ENCODE data around the gene TFCP2L1.
A peak's percentile ranks its signal among the peaks of the same experiment; 100 is the strongest.

TFCP2L1 gene

GRCh38 chr2:121255358-121255757 is 29.6 kb downstream of the TFCP2L1 start:
- no peak for TF ChIP-seq CTCF (IDR thresholded peaks at IDR 0.05; ENCODE audit: low read depth, low read length)
- no peak overlapping the region for H3K4me3 ChIP-seq (replicated peaks in 1 of 2; ENCODE audit: low read depth in 2 of 2, low read length in 2 of 2)
- no peak for DNase-seq (ENCODE audit: low read depth in 2 of 2)

GRCh38 chr2:121254748-121255147 is 30.3 kb downstream of the TFCP2L1 start:
- DNase-seq (ENCODE audit: low read depth in 2 of 2), result no peak
- no peak overlapping the region for H3K4me3 ChIP-seq (replicated peaks in 1 of 2; ENCODE audit: low read depth in 2 of 2, low read length in 2 of 2)
- TF ChIP-seq CTCF (IDR thresholded peaks at IDR 0.05; ENCODE audit: low read depth, low read length), result no peak

GRCh38 chr2:121253674-121254240 is 31.2 kb downstream of the TFCP2L1 start:
- no peak for DNase-seq (ENCODE audit: low read depth in 2 of 2)
- TF ChIP-seq CTCF (IDR thresholded peaks at IDR 0.05; ENCODE audit: low read depth, low read length), result no peak

GRCh38 chr2:121253021-121253673 is 31.9 kb downstream of the TFCP2L1 start:
- no peak for DNase-seq (ENCODE audit: low read depth in 2 of 2)
- no peak overlapping the region for H3K4me3 ChIP-seq (replicated peaks in 1 of 2; ENCODE audit: low read depth in 2 of 2, low read length in 2 of 2)
- TF ChIP-seq CTCF (IDR thresholded peaks at IDR 0.05; ENCODE audit: low read depth, low read length), result no peak

More at GRCh38 chr2:121253674-121254240, 31.2 kb downstream of the TFCP2L1 start:
- no peak overlapping the region for H3K4me3 ChIP-seq (replicated peaks in 1 of 2; ENCODE audit: low read depth in 2 of 2, low read length in 2 of 2)

- peak in 1 of 2 donors; percentile 3 for DNase-seq (ENCODE audit: low read depth in 2 of 2)
- TF ChIP-seq CTCF (IDR thresholded peaks at IDR 0.05; ENCODE audit: low read depth, low read length), result no peak
- H3K4me3 ChIP-seq (replicated peaks in 1 of 2; ENCODE audit: low read depth in 2 of 2, low read length in 2 of 2), result no peak overlapping the region
These were observed 33.5 kb downstream of the TFCP2L1 start for GRCh38 chr2:121251497-121251896.

- DNase-seq (ENCODE audit: low read depth in 2 of 2), result no peak
- no peak for TF ChIP-seq CTCF (IDR thresholded peaks at IDR 0.05; ENCODE audit: low read depth, low read length)
These were observed 36.1 kb downstream of the TFCP2L1 start for GRCh38 chr2:121248766-121249343.

More at GRCh38 chr2:121248766-121249343, 36.1 kb downstream of the TFCP2L1 start:
- H3K4me3 ChIP-seq (replicated peaks in 1 of 2; ENCODE audit: low read depth in 2 of 2, low read length in 2 of 2), result no peak overlapping the region
